ENCODE results near the gene SLC6A19.

Gene SLC6A19

GRCh38 chr5:1204693-1205242 is 3.4 kb downstream of the SLC6A19 start:
- Histone ChIP-seq H3K36me3 (ENCODE audit: control insufficient read depth in 2 of 2, insufficient read depth in 1 of 2, low read length in 2 of 2) (no peaks in the 10 kb centered on the region), H3K4me3 (ENCODE audit: low read depth, low read length) (no peak overlapping the region), H3K9me3 (ENCODE audit: control insufficient read depth, insufficient read depth, low read depth, low read length) (no peaks in the 10 kb centered on the region), H3K4me1 (ENCODE audit: control insufficient read depth, insufficient read depth, low read length) (no peaks in the 10 kb centered on the region), H3K27ac (ENCODE audit: extremely low read depth, low read depth, low read length) (no peak overlapping the region)
- ChIA-PET CTCF (interaction anchor here (0.8 to 1.5 kb wide), 2 partner anchors 30 to 36 kb away, joined by 4 to 5 read pairs; no protein-coding TSS in a partner anchor), POLR2A (interaction anchor here (0.5 to 0.7 kb wide), 3 partner anchors 14 to 1106 kb away, joined by 3 read pairs; no protein-coding TSS in a partner anchor)
- TF ChIP-seq ZNF664 (tag by site-specific recombination; IDR thresholded peaks at IDR 0.05) (no peak), ZIC2 (tag by site-specific recombination; IDR thresholded peaks at IDR 0.05) (no peak), KLF17 (tag by site-specific recombination; IDR thresholded peaks at IDR 0.05) (no peak), ZNF623 (tag by site-specific recombination; IDR thresholded peaks at IDR 0.05) (no peak), SCRT1 (tag by site-specific recombination; IDR thresholded peaks at IDR 0.05; ENCODE audit: borderline replicate concordance) (no peak), YY1 (tag by site-specific recombination; IDR thresholded peaks at IDR 0.05) (no peak), ZNF677 (tag by site-specific recombination; IDR thresholded peaks at IDR 0.05) (no peak), ZNF223 (tag by site-specific recombination; IDR thresholded peaks at IDR 0.05) (no peak), ZNF621 (tag by site-specific recombination; IDR thresholded peaks at IDR 0.05) (no peak)

GRCh38 chr5:1205255-1206180 is 4.1 kb downstream of the SLC6A19 start:
- Histone ChIP-seq H3K4me3 (ENCODE audit: low read depth, low read length) (no peak overlapping the region), H3K4me1 (ENCODE audit: control insufficient read depth, insufficient read depth, low read length) (no peaks in the 10 kb centered on the region), H3K9me3 (ENCODE audit: control insufficient read depth, insufficient read depth, low read depth, low read length) (no peaks in the 10 kb centered on the region), H3K27ac (ENCODE audit: extremely low read depth, low read depth, low read length) (no peak overlapping the region), H3K36me3 (ENCODE audit: control insufficient read depth in 2 of 2, insufficient read depth in 1 of 2, low read length in 2 of 2) (no peaks in the 10 kb centered on the region)
- CTCF ChIA-PET = interaction anchor here (0.7 to 1.5 kb wide), 4 partner anchors 16 to 65 kb away, joined by 3 to 5 read pairs (median 4); no protein-coding TSS in a partner anchor
- POLR2A ChIA-PET = interaction anchor here (0.5 to 0.6 kb wide), 2 partner anchors 45 to 1106 kb away, joined by 3 read pairs; no protein-coding TSS in a partner anchor
- TF ChIP-seq ZSCAN4 (tag by site-specific recombination; IDR thresholded peaks at IDR 0.05) = no peak
- peak; percentile 80 for TF ChIP-seq ZFP3 (tag by site-specific recombination; IDR thresholded peaks at IDR 0.05; ENCODE audit: low read depth)

GRCh38 chr5:1206521-1207412 is 5.4 kb downstream of the SLC6A19 start:
- CTCF ChIA-PET = no interaction called here
- H3K4me1 ChIP-seq (ENCODE audit: control insufficient read depth, insufficient read depth, low read length) = no peaks in the 10 kb centered on the region
- H3K4me3 ChIP-seq (ENCODE audit: low read depth, low read length) = no peak overlapping the region
- no peak overlapping the region for H3K27ac ChIP-seq (ENCODE audit: extremely low read depth, low read depth, low read length)
- H3K9me3 ChIP-seq (ENCODE audit: control insufficient read depth, insufficient read depth, low read depth, low read length) = no peaks in the 10 kb centered on the region
- POLR2A ChIA-PET = no interaction called here
- H3K36me3 ChIP-seq (ENCODE audit: control insufficient read depth in 2 of 2, insufficient read depth in 1 of 2, low read length in 2 of 2) = no peaks in the 10 kb centered on the region
- no peak for TF ChIP-seq ZFHX2 (tag by site-specific recombination; conservative IDR thresholded peaks at IDR 0.05)
- no peak for TF ChIP-seq ZNF311 (tag by site-specific recombination; IDR thresholded peaks at IDR 0.05; ENCODE audit: borderline replicate concordance)
- no peak for TF ChIP-seq SETDB1 (IDR thresholded peaks at IDR 0.05; ENCODE audit: insufficient read length, low read length)
- no peak for TF ChIP-seq ZNF138 (tag by site-specific recombination; IDR thresholded peaks at IDR 0.05; ENCODE audit: borderline replicate concordance)
- TF ChIP-seq ZNF202 (tag by site-specific recombination; IDR thresholded peaks at IDR 0.05; ENCODE audit: borderline replicate concordance) = no peak
- TF ChIP-seq ZNF239 (tag by site-specific recombination; IDR thresholded peaks at IDR 0.05) = no peak
- TF ChIP-seq GLI4 (tag by site-specific recombination; IDR thresholded peaks at IDR 0.05) = no peak
- no peak for TF ChIP-seq ZNF610 (tag by site-specific recombination; IDR thresholded peaks at IDR 0.05; ENCODE audit: borderline replicate concordance)
- TF ChIP-seq ZNF692 (tag by site-specific recombination; IDR thresholded peaks at IDR 0.05) = no peak
- TF ChIP-seq SCRT1 (tag by site-specific recombination; IDR thresholded peaks at IDR 0.05; ENCODE audit: borderline replicate concordance) = no peak
- TF ChIP-seq KLF17 (tag by site-specific recombination; IDR thresholded peaks at IDR 0.05) = no peak
- no peak for TF ChIP-seq HOXD13 (CRISPR knock-in tag; IDR thresholded peaks at IDR 0.05; ENCODE audit: borderline replicate concordance)
- TF ChIP-seq TRIM28 (IDR thresholded peaks at IDR 0.05; ENCODE audit: borderline replicate concordance, low read length) = no peak
- no peak for TF ChIP-seq ZSCAN23 (tag by site-specific recombination; IDR thresholded peaks at IDR 0.05)
